Activated CD4-positive, alpha-beta T cell treated with anti-CD3 and anti-CD28 coated beads, Interleukin-2, amount 50 U/mL, for 48 hours (primary cell): Measurements from ENCODE around the gene PCDHA10.
"Not testable (repeated sequence)": the region's sequence is repeated elsewhere in the genome, so short reads cannot be mapped to it uniquely, and the experiment has no call there.

Experiments used
- DNase-seq, 2 experiments: peaks; one replicate each; pipeline ENCODE4 v3.0.0-alpha.2; 2020

Gene PCDHA10

GRCh38 chr5:140842798-140843733 lies 12.6 kb upstream of the PCDHA10 start:
- no peak for DNase-seq

GRCh38 chr5:140848139-140849102 lies 7.3 kb upstream of the PCDHA10 start, which contains the start of gene PCDHA9:
Gene PCDHA9, plus strand, starts transcription at chr5:140848382. Its CDS starts 114 bp downstream, at chr5:140848496.
- DNase-seq, result not testable (repeated sequence)

- DNase-seq, result not testable (repeated sequence)
Observed at GRCh38 chr5:140849831-140850634, 5.7 kb upstream of the PCDHA10 start.

DNA sequence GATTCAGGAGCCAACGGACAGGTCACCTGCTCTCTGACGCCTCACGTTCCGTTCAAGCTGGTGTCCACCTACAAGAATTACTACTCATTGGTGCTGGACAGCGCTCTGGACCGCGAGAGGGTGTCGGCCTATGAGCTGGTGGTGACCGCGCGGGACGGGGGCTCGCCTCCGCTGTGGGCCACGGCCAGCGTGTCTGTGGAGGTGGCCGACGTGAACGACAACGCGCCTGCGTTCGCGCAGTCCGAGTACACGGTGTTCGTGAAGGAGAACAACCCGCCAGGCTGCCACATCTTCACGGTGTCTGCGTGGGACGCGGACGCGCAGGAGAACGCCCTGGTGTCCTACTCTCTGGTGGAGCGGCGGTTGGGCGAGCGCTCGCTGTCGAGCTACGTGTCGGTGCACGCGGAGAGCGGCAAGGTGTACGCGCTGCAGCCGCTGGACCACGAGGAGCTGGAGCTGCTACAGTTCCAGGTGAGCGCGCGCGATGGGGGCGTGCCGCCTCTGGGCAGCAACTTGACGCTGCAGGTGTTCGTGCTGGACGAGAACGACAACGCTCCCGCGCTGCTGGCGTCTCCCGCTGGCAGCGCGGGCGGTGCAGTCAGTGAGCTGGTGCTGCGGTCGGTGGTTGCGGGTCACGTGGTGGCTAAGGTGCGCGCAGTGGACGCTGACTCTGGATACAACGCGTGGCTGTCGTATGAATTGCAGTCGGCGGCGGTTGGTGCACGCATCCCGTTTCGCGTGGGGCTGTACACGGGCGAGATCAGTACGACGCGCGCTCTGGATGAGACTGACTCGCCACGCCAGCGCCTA lies 1.7 kb downstream of the PCDHA10 start:
- no peak for DNase-seq

- DNase-seq, result no peak
Observed at GRCh38 chr5:140857987-140858240, 2.2 kb downstream of the PCDHA10 start.

GRCh38 chr5:140862441-140863295 lies 7.0 kb downstream of the PCDHA10 start:
- DNase-seq, result no peak

DNA sequence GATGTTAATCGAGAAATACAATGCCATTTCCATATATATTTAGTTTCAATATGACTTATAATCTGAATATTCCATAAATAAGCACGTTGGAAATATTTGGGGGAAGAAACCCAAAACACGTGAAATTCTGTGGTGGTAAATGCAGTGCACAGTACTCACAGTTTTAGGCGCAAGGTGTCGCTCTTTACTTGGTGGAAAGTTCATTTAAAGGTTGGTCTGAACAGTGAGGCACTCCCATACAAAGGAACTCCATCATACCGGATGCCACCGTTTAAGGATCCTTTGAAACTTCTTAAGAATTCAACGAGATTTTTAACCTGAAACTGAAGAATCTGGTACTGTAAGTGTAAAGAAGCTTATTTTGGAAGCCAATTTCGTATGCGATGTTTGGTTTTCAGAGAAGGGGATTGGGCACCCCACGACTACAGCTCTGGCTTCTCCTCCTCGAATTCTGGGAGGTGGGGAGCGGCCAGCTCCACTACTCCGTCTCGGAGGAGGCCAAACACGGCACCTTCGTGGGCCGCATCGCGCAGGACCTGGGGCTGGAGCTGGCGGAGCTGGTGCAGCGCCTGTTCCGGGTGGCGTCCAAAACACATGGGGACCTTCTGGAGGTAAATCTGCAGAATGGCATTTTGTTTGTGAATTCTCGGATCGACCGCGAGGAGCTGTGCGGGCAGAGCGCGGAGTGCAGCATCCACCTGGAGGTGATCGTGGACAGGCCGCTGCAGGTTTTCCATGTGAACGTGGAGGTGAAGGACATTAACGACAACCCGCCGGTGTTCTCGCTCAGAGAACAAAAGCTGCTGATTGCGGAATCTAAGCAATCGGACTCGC lies 13.2 kb downstream of the PCDHA10 start, which contains the start of gene PCDHA11:
PCDHA11 (plus strand) TSS at position 237 of the 834 bp plus-strand sequence; CDS start at position 384, 147 bp downstream.
- DNase-seq, result no peak

DNA sequence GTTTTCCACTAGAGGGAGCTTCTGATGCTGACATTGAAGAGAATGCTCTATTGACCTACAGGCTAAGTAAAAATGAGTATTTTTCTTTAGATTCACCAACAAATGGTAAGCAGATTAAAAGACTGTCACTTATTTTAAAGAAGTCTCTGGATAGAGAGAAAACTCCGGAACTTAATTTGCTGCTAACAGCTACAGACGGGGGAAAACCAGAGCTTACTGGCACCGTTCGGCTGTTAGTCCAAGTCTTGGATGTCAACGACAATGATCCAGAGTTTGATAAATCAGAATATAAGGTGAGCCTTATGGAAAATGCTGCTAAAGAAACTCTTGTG lies 13.8 kb downstream of the PCDHA10 start:
- no peak for DNase-seq

DNA sequence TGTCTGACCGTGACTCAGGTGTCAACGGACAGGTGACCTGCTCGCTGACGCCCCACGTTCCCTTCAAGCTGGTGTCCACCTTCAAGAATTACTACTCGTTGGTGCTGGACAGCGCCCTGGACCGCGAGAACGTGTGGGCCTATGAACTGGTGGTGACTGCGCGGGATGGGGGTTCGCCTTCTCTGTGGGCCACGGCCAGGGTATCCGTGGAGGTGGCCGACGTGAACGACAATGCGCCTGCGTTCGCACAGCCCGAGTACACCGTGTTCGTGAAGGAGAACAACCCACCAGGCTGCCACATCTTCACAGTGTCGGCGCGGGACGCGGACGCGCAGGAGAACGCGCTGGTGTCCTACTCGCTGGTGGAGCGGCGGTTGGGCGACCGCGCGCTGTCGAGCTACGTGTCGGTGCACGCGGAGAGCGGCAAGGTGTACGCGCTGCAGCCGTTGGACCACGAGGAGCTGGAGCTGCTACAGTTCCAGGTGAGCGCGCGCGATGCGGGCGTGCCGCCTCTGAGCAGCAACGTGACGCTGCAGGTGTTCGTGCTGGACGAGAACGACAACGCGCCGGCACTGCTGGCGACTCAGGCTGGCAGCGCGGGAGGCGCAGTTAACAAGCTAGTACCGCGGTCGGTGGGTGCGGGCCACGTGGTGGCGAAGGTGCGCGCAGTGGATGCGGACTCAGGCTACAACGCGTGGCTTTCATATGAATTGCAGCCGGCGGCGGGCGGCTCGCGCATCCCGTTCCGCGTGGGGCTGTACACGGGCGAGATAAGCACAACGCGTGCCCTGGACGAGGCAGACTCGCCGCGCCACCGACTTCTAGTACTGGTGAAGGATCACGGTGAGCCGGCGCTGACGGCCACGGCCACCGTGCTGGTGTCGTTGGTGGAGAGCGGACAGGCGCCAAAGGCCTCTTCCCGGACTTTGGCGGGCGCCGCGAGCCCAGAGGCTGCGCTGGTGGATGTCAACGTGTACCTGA lies 14.8 kb downstream of the PCDHA10 start:
- DNase-seq, result no peak

GRCh38 chr5:140875085-140876065 lies 19.7 kb downstream of the PCDHA10 start, which contains the start of gene PCDHA12:
Gene PCDHA12, plus strand, starts transcription at chr5:140875308. Its CDS starts 165 bp downstream, at chr5:140875473.
- DNase-seq, result no peak

GRCh38 chr5:140876541-140877261 lies 21.0 kb downstream of the PCDHA10 start:
- DNase-seq, result not testable (repeated sequence)

DNA sequence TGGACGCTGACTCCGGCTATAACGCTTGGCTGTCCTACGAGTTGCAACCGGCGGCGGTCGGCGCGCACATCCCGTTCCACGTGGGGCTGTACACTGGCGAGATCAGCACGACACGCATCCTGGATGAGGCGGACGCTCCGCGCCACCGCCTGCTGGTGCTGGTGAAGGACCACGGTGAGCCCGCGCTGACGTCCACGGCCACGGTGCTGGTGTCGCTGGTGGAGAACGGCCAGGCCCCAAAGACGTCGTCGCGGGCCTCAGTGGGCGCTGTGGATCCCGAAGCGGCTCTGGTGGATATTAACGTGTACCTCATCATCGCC lies 21.5 kb downstream of the PCDHA10 start:
- no peak for DNase-seq

DNA sequence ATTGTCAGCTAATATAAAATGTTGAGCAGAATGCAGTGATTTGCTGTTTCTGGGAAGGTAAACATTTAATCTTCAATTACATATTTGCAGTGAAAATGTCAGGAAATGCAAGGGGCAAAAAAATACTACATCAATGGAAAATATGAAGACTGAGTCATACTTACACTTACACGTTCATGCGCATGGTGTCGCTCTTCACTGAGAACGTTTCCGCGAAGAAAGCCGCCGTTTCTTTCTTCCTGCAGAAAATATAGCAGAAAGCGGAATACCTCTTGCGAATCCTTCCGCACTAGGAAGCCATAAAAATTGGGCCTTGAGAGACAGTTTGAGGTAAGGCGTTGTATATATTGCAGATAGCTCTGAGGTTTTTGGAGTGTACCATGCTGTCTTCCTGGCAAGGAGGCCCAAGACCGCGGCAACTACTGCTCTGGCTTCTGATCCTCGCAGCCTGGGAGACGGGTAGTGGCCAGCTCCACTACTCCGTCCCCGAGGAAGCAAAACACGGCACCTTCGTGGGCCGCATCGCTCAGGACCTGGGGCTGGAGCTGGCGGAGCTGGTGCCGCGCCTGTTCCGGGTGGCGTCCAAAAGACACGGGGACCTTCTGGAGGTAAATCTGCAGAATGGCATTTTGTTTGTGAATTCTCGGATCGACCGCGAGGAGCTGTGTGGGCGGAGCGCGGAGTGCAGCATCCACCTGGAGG lies 26.3 kb downstream of the PCDHA10 start, which contains the start of gene PCDHA13:
PCDHA13 (plus strand) TSS at position 236 of the 702 bp plus-strand sequence; CDS start at position 381, 145 bp downstream.
- DNase-seq, result no peak

DNA sequence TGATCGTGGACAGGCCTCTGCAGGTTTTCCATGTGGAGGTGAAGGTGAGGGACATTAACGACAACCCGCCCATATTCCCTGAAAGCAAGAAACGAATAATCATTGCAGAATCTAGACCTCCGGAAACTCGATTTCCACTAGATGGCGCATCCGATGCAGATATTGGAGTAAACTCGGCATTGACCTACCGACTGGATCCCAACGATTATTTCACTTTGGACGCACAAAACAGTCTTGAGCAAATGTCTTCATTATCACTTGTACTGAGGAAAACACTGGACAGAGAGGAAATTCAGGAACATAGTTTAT lies 26.8 kb downstream of the PCDHA10 start:
- no peak for DNase-seq

DNA sequence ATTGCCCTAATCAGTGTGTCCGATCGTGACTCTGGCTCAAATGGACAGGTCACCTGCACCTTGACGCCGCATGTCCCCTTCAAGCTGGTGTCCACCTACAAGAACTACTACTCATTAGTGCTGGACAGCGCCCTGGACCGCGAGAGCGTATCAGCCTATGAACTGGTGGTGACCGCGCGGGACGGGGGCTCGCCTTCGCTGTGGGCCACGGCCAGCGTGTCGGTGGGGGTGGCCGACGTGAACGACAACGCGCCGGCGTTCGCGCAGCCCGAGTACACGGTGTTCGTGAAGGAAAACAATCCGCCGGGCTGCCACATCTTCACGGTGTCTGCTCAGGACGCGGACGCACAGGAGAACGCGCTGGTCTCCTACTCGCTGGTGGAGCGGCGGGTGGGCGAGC lies 27.7 kb downstream of the PCDHA10 start:
- DNase-seq, result no peak
